GM12865 (cell line): Measurements from ENCODE around the gene PML.

Experiments
- DNase-seq: peaks from one replicate; pipeline ENCODE4 v3.0.0; 2010; ENCODE audit warnings: low read depth
- H3K4me3 ChIP-seq: 2 replicates; pipeline ENCODE4 v1.5.1; 2011; ENCODE audit warnings: mild to moderate bottlenecking, low read depth, low read length, control low read depth
- TF ChIP-seq, protein P1 (sequence below): IDR thresholded peaks from 2 replicates; pipeline ENCODE4 v1.5.1; 2011; ENCODE audit warnings: low read length, control low read depth, low read depth, inconsistent platforms; ENCODE audit not compliant: insufficient read depth; ENCODE audit errors: missing control alignments

PML gene

DNA sequence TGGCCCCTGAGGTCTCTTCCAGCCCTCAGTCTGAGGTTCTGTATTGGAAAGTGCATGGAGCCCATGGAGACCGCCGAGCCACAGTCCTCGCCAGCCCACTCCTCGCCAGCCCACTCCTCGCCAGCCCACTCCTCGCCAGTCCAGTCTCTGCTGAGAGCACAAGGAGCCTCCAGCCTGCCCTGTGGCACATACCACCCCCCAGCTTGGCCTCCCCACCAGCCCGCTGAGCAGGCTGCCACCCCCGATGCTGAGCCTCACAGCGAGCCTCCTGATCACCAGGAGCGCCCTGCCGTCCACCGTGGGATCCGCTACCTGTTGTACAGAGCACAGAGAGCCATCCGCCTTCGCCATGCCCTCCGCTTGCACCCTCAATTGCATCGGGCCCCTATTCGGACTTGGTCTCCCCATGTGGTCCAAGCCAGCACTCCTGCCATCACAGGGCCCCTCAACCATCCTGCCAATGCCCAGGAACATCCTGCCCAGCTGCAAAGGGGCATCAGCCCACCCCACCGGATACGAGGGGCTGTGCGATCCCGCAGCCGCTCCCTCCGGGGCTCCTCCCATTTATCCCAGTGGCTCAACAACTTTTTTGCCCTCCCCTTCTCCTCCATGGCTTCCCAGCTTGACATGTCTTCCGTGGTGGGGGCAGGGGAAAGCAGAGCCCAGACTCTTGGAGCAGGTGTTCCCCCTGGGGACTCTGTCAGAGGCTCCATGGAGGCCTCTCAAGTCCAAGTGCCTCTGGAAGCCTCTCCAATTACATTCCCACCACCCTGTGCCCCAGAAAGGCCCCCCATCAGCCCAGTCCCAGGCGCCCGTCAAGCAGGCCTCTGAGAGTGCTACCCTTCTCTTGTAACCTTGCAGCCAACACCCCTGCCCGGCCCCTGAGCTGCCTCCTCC lies 40.9 kb downstream of the PML start:
- TF ChIP-seq, protein P1, sequence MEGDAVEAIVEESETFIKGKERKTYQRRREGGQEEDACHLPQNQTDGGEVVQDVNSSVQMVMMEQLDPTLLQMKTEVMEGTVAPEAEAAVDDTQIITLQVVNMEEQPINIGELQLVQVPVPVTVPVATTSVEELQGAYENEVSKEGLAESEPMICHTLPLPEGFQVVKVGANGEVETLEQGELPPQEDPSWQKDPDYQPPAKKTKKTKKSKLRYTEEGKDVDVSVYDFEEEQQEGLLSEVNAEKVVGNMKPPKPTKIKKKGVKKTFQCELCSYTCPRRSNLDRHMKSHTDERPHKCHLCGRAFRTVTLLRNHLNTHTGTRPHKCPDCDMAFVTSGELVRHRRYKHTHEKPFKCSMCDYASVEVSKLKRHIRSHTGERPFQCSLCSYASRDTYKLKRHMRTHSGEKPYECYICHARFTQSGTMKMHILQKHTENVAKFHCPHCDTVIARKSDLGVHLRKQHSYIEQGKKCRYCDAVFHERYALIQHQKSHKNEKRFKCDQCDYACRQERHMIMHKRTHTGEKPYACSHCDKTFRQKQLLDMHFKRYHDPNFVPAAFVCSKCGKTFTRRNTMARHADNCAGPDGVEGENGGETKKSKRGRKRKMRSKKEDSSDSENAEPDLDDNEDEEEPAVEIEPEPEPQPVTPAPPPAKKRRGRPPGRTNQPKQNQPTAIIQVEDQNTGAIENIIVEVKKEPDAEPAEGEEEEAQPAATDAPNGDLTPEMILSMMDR = no peak
- DNase-seq = no peak
- H3K4me3 ChIP-seq = no peak overlapping the region

DNA sequence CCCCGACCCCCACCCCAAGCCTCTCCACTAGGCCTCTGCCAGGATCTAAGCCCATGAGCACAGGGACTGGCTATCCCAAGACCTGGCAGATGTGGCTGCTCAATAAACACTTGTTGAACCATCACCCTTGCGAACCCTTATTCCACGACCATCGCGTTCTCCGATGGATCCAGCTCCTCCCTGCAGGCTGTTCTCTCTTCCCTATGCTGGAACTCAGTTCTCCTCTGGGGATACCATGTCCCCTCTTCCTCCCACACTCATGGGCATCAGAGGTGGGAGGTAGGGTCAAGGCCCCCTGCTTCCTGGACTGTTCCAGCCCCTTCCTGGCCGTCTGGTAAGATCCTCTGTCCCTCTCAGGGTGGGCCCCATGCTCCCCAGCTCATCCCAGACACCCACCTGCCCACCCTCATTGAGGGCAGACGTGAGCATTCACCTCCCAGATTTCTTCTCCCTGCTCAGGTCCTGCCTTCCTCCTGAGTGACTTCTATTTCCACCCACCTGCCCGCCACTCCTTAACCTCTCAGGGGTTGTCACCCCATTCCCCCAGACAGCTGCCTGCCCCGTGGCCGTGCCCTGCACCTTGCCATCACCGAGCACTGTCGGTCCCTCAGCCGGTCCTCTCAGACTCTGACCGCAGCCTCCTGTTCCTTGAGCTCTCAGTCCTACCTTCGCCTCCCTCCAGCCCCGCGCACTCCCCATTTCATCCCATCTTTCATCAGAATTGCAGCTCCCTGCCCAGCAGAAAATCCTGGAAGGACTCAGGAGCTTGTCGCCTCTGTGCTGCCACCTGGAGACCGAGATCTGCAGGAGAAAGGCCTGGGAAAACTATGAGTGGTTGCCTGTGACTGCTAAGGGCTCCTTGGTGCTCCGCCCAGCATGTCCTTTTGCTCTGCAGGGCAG lies 42.0 kb downstream of the PML start:
- TF ChIP-seq, protein P1 = peak; percentile 12
- H3K4me3 ChIP-seq = no peak overlapping the region
- no peak for DNase-seq

DNA sequence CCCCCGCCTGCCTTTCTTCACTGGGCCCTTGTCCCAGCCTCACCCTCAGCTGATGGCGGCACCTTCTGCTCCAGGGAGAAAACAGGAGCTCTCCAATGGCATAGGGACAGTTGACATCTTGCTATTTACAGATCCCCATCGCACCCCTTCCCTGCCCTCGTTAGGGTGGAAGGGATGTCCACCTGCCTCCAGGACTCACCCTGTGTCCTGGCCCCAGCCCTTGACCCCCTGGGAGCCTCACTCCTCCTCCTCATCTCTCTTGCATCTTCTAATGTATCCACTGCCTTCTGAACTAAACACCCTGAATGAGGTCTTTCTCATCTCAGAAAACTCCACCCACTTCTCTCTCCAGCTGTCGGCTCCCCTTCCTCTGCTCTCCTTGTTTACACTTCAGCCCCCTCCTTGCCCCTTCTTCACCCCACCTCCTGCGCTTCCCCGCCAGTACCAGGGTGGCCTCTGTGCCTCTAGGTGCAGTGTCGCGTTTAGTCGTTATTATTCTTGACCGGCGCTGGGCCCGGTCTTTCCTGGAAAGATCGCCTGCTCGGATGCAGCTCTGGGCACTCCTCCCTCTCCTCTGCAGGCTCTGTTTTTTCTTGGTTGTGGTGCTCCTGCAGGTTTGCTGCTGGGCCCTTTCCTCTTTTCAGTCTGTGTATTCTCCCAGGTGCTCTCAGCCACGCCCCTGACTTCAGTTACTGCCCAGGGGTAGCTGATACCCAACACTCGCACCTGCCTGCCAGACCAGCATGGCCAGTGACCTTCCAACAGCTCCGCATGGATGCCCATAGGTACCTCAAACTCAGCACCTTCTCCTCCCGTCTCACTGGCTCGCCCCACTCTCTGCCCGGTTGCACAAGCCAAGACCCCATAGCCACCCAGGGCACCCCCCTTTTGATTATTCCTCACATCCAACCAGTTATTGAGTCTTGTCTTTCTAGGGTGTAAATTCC lies 42.9 kb downstream of the PML start:
- DNase-seq = no peak
- TF ChIP-seq, protein P1 = no peak
- no peak overlapping the region for H3K4me3 ChIP-seq

DNA sequence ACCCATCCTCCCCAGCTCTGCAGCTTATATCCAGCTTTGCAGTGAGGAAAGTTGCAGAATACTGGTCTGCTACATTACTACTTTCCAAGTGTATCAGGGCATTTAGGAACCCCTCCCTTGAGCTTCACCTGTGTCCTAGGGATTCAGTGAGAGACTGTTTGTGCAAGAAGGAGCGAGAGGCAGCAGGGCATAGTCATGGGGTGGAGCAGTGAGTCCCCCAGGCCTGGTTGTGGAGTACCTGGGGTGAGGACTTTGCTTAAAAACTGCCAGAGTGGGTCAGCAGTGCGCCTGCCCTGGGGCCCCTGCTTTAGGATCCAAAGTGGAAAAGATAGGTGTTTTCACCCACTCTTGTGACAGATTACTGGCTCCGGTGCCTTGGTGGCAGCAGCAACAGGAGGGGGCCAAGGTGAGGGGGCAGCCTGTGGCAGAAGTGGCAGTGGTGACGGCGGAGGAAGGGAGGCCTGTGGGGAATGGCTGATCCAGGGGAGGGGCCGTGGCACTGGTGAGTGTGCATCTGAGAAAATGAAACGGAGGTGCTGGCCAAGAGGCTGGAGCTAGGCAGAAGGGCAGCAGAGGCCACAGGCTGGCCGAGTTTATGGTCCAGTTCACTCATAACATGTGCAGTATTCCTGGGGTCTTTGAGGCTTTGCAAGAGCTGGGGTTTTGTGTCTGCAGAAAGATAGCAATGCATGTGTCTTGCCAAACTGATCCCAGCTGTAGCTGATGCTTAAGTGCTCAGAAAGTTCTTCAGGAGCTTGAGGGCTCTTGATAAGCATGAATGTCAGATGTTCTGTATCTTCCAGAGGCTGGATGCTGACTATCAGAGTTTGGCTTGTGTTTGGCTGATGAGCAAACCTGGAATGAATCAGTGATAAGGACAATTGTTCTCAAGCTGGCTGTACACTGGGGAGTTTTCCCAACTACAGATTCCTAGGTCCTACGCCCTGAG lies 44.5 kb downstream of the PML start:
- TF ChIP-seq, protein P1 = no peak
- no peak overlapping the region for H3K4me3 ChIP-seq
- DNase-seq = no peak

DNA sequence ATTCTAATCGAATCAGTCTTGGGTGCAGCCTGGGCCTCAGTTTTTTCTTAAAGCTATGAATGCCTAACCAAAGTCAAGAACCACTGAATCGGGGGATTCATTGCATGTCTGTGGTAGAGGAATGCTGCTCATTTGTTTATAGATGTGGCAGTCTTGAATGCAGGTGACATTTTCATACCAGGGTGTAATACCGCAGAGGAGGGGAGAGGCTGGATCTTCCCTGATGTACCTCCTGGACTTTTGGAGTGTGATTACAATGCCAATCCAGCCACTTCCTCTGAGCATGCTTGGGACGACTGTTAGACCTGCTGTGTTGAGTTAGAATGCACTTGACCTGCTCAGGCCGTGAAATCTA lies 45.1 kb downstream of the PML start:
- H3K4me3 ChIP-seq = no peak overlapping the region
- TF ChIP-seq, protein P1 = no peak

More for the DNA sequence above, 45.1 kb downstream of the PML start:
- no peak for DNase-seq
